SH-SY5Y (cell line): ENCODE measurements around the gene C1orf210.

Source experiments
- GATA2 ChIP-seq: IDR thresholded peaks from 2 replicates; pipeline ENCODE4 v1.6.1; 2011; ENCODE audit warnings: mild to moderate bottlenecking, low read depth, low read length
- GATA3 ChIP-seq: IDR thresholded peaks from 2 replicates; pipeline ENCODE4 v1.6.1; 2011; ENCODE audit warnings: low read depth, mild to moderate bottlenecking, low read length, moderate library complexity

The C1orf210 gene

GRCh38 chr1:43293896-43294760 lies 8.7 kb upstream of the C1orf210 start:
- no peak for TF ChIP-seq GATA2
- TF ChIP-seq GATA3: no peak

GRCh38 chr1:43293176-43293575 lies 7.8 kb upstream of the C1orf210 start:
- TF ChIP-seq GATA2 (no peak), GATA3 (no peak)

GRCh38 chr1:43292679-43293078 lies 7.3 kb upstream of the C1orf210 start:
- no peak for TF ChIP-seq GATA3
- no peak for TF ChIP-seq GATA2

- TF ChIP-seq GATA2 (no peak), GATA3 (no peak)
Measured at GRCh38 chr1:43292216-43292615, 6.8 kb upstream of the C1orf210 start.

GRCh38 chr1:43288785-43289706 lies 3.7 kb upstream of the C1orf210 start:
- TF ChIP-seq GATA3: no peak
- TF ChIP-seq GATA2: no peak

- TF ChIP-seq GATA3: no peak
- TF ChIP-seq GATA2: peak; percentile 17; the same call in 1 of the 2 replicates
Measured at GRCh38 chr1:43288058-43288784, 2.8 kb upstream of the C1orf210 start.

GRCh38 chr1:43286533-43286932 lies 1.2 kb upstream of the C1orf210 start:
- no peak for TF ChIP-seq GATA3
- no peak for TF ChIP-seq GATA2

GRCh38 chr1:43286115-43286514 lies 734 bp upstream of the C1orf210 start:
- TF ChIP-seq GATA3 (no peak), GATA2 (no peak)

- TF ChIP-seq GATA3 (no peak), GATA2 (no peak)
Measured at GRCh38 chr1:43284546-43285110, 753 bp downstream of the C1orf210 start.

- TF ChIP-seq GATA2 (no peak), GATA3 (no peak)
Measured at GRCh38 chr1:43284065-43284464, 1.3 kb downstream of the C1orf210 start.

- TF ChIP-seq GATA3 (no peak), GATA2 (no peak)
Measured at GRCh38 chr1:43282220-43283195, 2.9 kb downstream of the C1orf210 start.

- TF ChIP-seq GATA2 (no peak), GATA3 (no peak)
Measured at GRCh38 chr1:43280692-43281091, 4.7 kb downstream of the C1orf210 start.

- TF ChIP-seq GATA2 (no peak), GATA3 (no peak)
Measured at GRCh38 chr1:43279666-43280065, 5.7 kb downstream of the C1orf210 start.
